HG03354 (cell line): ENCODE data around the gene SPTY2D1.

Experiments used
- ATAC-seq: cut with Tn5 transposase; IDR thresholded peaks from one replicate; pipeline ENCODE4 v1.9.1; 2021; ENCODE audit warnings: mild to moderate bottlenecking; ENCODE audit not compliant: unreplicated experiment, poor library complexity, severe bottlenecking

Gene SPTY2D1

DNA sequence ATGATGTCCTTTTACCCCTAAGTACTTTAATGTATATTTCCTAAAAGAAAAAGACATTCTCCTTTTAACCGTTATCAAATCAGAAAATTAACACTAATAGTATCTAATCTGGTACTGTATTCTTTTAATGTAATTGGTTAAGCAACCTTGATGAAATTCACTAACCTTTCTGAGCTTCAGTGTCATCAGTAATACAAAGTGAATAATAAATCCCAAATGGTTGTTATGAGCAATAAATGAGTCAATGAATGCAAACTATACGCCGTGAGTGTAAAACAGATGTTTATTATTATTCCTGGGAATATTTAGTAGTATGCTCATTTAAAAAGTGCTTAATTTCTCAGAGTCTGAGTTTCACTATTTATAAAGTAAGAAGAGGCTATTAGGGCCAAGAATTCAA is 67.1 kb downstream of the SPTY2D1 start:
- ATAC-seq: no peak

DNA sequence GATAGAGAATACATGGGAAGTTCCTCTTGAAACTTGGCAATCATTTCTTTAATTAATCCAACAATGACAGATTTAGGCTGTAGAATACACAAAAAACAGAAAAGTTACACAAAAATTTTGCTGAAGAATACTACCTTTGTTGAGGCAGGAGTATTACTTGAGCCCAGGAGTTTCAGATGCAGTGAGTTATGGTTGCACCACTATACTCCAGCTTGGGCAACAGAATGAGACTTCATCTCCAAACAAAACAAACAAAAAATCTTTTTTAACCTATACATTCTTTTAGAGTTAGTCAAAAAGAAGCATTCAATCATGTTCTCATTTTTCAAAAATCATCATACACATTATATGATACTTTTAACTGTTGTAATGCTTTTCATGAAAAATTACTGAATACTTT is 67.7 kb downstream of the SPTY2D1 start:
- ATAC-seq: no peak

DNA sequence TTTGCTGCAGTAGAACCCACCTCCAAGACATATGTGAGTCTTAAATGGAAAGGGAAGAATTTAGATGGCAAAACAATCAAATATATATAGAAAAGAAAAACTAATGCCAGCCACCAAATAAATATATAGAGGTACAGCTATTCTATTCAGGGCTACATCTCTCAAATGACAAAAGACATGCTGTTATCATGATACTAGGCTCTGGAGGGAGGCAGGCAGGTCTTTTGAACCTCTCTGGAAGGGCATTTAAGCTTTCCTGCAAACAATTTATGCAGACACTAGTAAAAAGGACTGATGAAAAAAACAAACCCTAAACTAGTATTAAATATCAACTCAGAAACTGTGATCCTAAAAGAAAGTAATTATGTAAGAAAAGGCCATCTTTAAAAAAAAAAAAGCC is 70.0 kb downstream of the SPTY2D1 start:
- ATAC-seq: no peak

DNA sequence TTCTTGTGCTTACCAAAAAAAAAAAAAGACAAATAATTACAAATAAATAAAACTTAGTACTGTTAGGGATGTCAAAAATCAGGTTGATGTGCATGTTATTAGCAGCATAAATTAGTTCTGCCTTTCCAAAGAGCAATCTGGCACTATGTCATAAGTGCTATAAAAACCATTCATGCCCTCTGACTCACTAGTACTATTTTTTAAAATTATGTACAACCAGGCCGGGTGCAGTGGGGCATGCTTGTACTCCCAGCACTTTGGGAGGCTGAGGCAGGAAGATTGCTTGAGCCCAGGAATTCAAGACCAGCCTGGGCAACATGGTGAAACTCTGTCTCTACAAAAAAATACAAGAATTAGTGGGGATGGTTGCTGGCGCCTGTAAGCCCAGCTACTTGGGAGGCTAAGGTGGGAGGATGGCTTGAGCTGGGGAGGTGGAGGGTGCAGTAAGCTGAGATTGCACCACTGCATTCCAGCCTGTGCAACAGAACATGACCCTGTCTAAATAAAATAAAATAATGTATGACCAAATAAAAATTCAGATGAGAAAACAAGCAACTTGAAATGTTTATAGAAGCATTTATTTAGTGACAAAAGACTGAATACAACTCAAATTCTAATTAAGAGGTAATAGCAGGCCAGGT is 70.9 kb downstream of the SPTY2D1 start:
- no peak for ATAC-seq
